HepG2 (cell line): ENCODE measurements around the gene GBE1. TPM values are rescaled to one million over a fixed set of nuclear protein-coding genes. Genes with fewer than 3 reads are reported as not detected.

Experiments used
- ARID5B ChIP-seq: IDR thresholded peaks from 2 replicates; pipeline ENCODE4 v1.4.0; 2020; ENCODE audit warnings: mild to moderate bottlenecking, missing genetic modification reagents
- GPN1 ChIP-seq: sonication (generic); formaldehyde crosslinking; IDR thresholded peaks from 2 replicates; pipeline ENCODE4 v1.5.1; 2020; ENCODE audit warnings: missing genetic modification reagents, borderline replicate concordance
- KLF6 ChIP-seq: IDR thresholded peaks from 2 replicates; pipeline ENCODE4 v1.8.0; 2016; ENCODE audit warnings: missing biosample characterization, missing genetic modification reagents
- MEIS1 ChIP-seq: sonication (generic); formaldehyde crosslinking; IDR thresholded peaks from 2 replicates; pipeline ENCODE4 v1.9.0; 2021; ENCODE audit warnings: mild to moderate bottlenecking, missing genetic modification reagents, moderate library complexity, borderline replicate concordance
- NFIC ChIP-seq: IDR thresholded peaks from 2 replicates; pipeline ENCODE4 v1.6.1; 2012; ENCODE audit warnings: mild to moderate bottlenecking, low read length, inconsistent platforms
- NFYC ChIP-seq: IDR thresholded peaks from 2 replicates; pipeline ENCODE4 v1.6.1; 2016; ENCODE audit warnings: missing genetic modification reagents, missing compliant biosample characterization
- PRDM10 ChIP-seq: sonication (generic); formaldehyde crosslinking; IDR thresholded peaks from 2 replicates; pipeline ENCODE4 v1.4.0; 2020; ENCODE audit warnings: low read depth, missing genetic modification reagents
- YEATS2 ChIP-seq: sonication (generic); formaldehyde crosslinking; IDR thresholded peaks from 2 replicates; pipeline ENCODE4 v1.4.0; 2020; ENCODE audit warnings: missing genetic modification reagents, borderline replicate concordance
- ZBED4 ChIP-seq: sonication (generic); formaldehyde crosslinking; IDR thresholded peaks from 2 replicates; pipeline ENCODE4 v1.4.0; 2020; ENCODE audit warnings: missing genetic modification reagents, borderline replicate concordance
- ZBTB1 ChIP-seq: sonication (generic); formaldehyde crosslinking; IDR thresholded peaks from 2 replicates; pipeline ENCODE4 v1.4.0; 2020; ENCODE audit warnings: missing genetic modification reagents, borderline replicate concordance
- ZBTB38 ChIP-seq: sonication (generic); formaldehyde crosslinking; IDR thresholded peaks from 2 replicates; pipeline ENCODE4 v1.5.1; 2020; ENCODE audit warnings: mild to moderate bottlenecking, missing genetic modification reagents
- ZNF33A ChIP-seq: sonication (generic); formaldehyde crosslinking; IDR thresholded peaks from 2 replicates; pipeline ENCODE4 v1.5.1; 2020; ENCODE audit warnings: missing genetic modification reagents, mild to moderate bottlenecking, moderate library complexity, borderline replicate concordance
- ZNF468 ChIP-seq: sonication (generic); formaldehyde crosslinking; IDR thresholded peaks from 2 replicates; pipeline ENCODE4 v1.8.0; 2022; ENCODE audit warnings: mild to moderate bottlenecking, moderate library complexity, missing genetic modification reagents
- ZNF652 ChIP-seq: IDR thresholded peaks from 2 replicates; pipeline ENCODE4 v1.6.1; 2016; ENCODE audit warnings: low read depth, borderline replicate concordance
- ZNF660 ChIP-seq: sonication (generic); formaldehyde crosslinking; IDR thresholded peaks from 2 replicates; pipeline ENCODE4 v1.5.1; 2020; ENCODE audit warnings: mild to moderate bottlenecking, low read depth, missing genetic modification reagents, borderline replicate concordance
- polyA plus RNA-seq, 8 experiments: library from polyadenylated mRNA; depleted of rRNA in 3 of 8; stranded (reverse) in 7 of 8; unstranded in 1 of 8; fragments of >200 nt; fragmentation: Illumina TruSeq in 4 of 8; extraction: Trizol in 4 of 8; gene quantifications; 2 replicates each; pipeline versions ENCODE4 v1.2.1 to v1.2.3, GENCODE V29; 2011 to 2016; ENCODE audit warnings: low read depth in 4 of 8, missing spikeins in 1 of 8, mixed read lengths in 1 of 8; ENCODE audit not compliant: insufficient read depth in 1 of 8
- total RNA-seq, 5 experiments: library from RNA; depleted of rRNA; stranded (reverse); fragments of >200 nt; fragmentation: Illumina TruSeq; extraction: Trizol; gene quantifications; 2 replicates each; pipeline ENCODE4 v1.2.3, GENCODE V29; 2016; ENCODE audit warnings: low read depth in 1 of 5

The GBE1 gene
- total and polyA plus RNA-seq, 2 of the 13 experiments (the other 11 are each of a cell fraction or from before 2014, with no cell fraction given), result 22.9 to 36.1 TPM

- peak; percentile 86 for TF ChIP-seq ARID5B (CRISPR knock-in tag)
- TF ChIP-seq ZNF468 (CRISPR knock-in tag), result no peak
- TF ChIP-seq ZNF652 (CRISPR knock-in tag), result peak; percentile 17; the same call in 1 of the 2 replicates
- TF ChIP-seq ZNF660, result peak; percentile 28; the same call in 1 of the 2 replicates
- 0 out of 2 replicates have a peak, but pooled peaks have one; percentile 35 for TF ChIP-seq ZBED4
- peak; percentile 86 for TF ChIP-seq KLF6 (CRISPR knock-in tag)
- TF ChIP-seq ZNF33A (CRISPR knock-in tag), result peak; percentile 87
- peak; percentile 9; the same call in 1 of the 2 replicates for TF ChIP-seq NFYC
- TF ChIP-seq NFIC, result peak; percentile 45; the same call in 1 of the 2 replicates
- TF ChIP-seq ZBTB38, result peak; percentile 86
- TF ChIP-seq ZBTB1 (CRISPR knock-in tag), result 0 out of 2 replicates have a peak, but pooled peaks have one; percentile 9
- no peak; the same call in 1 of the 2 replicates for TF ChIP-seq PRDM10 (CRISPR knock-in tag)
- no peak for TF ChIP-seq GPN1
- peak; percentile 74 for TF ChIP-seq YEATS2 (CRISPR knock-in tag)
- TF ChIP-seq MEIS1 (CRISPR knock-in tag), result peak; percentile 97
Observed at GRCh38 chr3:81760924-81761903, at the start of gene GBE1 (continued).
